Fibroblast of gingiva (primary cell): ENCODE data around the gene GPR107.

Experiments
- DNase-seq: peaks from one replicate; pipeline ENCODE4 v3.0.0-alpha.2; 2011; ENCODE audit warnings: low read depth

GPR107 gene

GRCh38 chr9:130110166-130110565 is 56.5 kb downstream of the GPR107 start:
- no peak for DNase-seq

GRCh38 chr9:130110596-130111021 is 56.9 kb downstream of the GPR107 start:
- peak; percentile 3 for DNase-seq

- DNase-seq, result no peak
These were observed 58.3 kb downstream of the GPR107 start for GRCh38 chr9:130111786-130112537.

- no peak for DNase-seq
These were observed 58.9 kb downstream of the GPR107 start for GRCh38 chr9:130112538-130113151.

GRCh38 chr9:130114741-130115140 is 61.0 kb downstream of the GPR107 start:
- no peak for DNase-seq

- no peak for DNase-seq
These were observed 62.6 kb downstream of the GPR107 start for GRCh38 chr9:130116346-130116745.

- DNase-seq, result no peak
These were observed 63.7 kb downstream of the GPR107 start for GRCh38 chr9:130117376-130117775.

- DNase-seq, result peak; percentile 74
These were observed 64.3 kb downstream of the GPR107 start for GRCh38 chr9:130117816-130118632.

- DNase-seq, result no peak
These were observed 65.3 kb downstream of the GPR107 start for GRCh38 chr9:130118841-130119518.

GRCh38 chr9:130119519-130120298 is 66.0 kb downstream of the GPR107 start:
- DNase-seq, result no peak

- no peak for DNase-seq
These were observed 66.5 kb downstream of the GPR107 start for GRCh38 chr9:130120299-130120587.

GRCh38 chr9:130120832-130121231 is 67.1 kb downstream of the GPR107 start:
- no peak for DNase-seq

GRCh38 chr9:130122456-130122855 is 68.8 kb downstream of the GPR107 start:
- no peak for DNase-seq

- no peak for DNase-seq
These were observed 70.6 kb downstream of the GPR107 start for GRCh38 chr9:130124085-130124860.

- DNase-seq, result no peak
These were observed 73.2 kb downstream of the GPR107 start for GRCh38 chr9:130126721-130127433.

- DNase-seq, result no peak
These were observed 74.5 kb downstream of the GPR107 start for GRCh38 chr9:130128251-130128650.

- peak; percentile 85 for DNase-seq
These were observed 75.2 kb downstream of the GPR107 start for GRCh38 chr9:130128733-130129431.

GRCh38 chr9:130129432-130130061 is 75.8 kb downstream of the GPR107 start:
- no peak for DNase-seq

- DNase-seq, result no peak
These were observed 79.0 kb downstream of the GPR107 start for GRCh38 chr9:130132746-130133145.
